ENCODE data around the gene DCAF8. TPM values are rescaled to one million over a fixed set of nuclear protein-coding genes. Genes with fewer than 3 reads are reported as not detected.

The DCAF8 gene
- total and polyA plus RNA-seq, 2 experiments from 2014 or later, result 79.7 to 80.4 TPM

GRCh38 chr1:160166166-160166868, 96.0 kb downstream of the DCAF8 start:
- Histone ChIP-seq H3K27ac (no peak overlapping the region), H3K4me3 (no peak overlapping the region), H3K9ac (no peak overlapping the region), H3K4me2 (ENCODE audit: unreplicated experiment) (no peak overlapping the region), H4K20me1 (ENCODE audit: insufficient read depth) (no peaks in the 10 kb centered on the region), H3F3A (ENCODE audit: insufficient read depth) (no peaks in the 10 kb centered on the region), H3K9me3 (ENCODE audit: low read depth) (no peaks in the 10 kb centered on the region), H2AFZ (no peak overlapping the region), H3K9me2 (ENCODE audit: insufficient read depth) (no peaks in the 10 kb centered on the region), H3K36me3 (ENCODE audit: low read depth) (no peaks in the 10 kb centered on the region), H3K79me2 (ENCODE audit: insufficient read depth) (no peaks in the 10 kb centered on the region), H3K27me3 (replicated peaks; ENCODE audit: insufficient read depth) (no peaks in the 10 kb centered on the region), H3K4me1 (ENCODE audit: insufficient read depth) (0 out of 2 replicates have a peak, but pooled peaks cover 3% of the 10 kb centered on the region)
- in situ Hi-C loops (cut with MboI), result no loop called here
- no peak for DNase-seq
- no peak for TF ChIP-seq EZH2 (IDR thresholded peaks at IDR 0.05; ENCODE audit: insufficient read depth, poor library complexity, severe bottlenecking)
- TF ChIP-seq EZH2phosphoT487 (IDR thresholded peaks at IDR 0.05; ENCODE audit: insufficient read depth, low read depth), result no peak
- WGBS, 2 experiments (ENCODE audit: low coverage in 1 of 2, low lambda C conversion rate in 2 of 2, missing lambda C conversion rate in 2 of 2), result 73 to 76% methylated on average over 12 of the region's 12 CpGs

Other genes starting within 250 kb of the DCAF8 start
- gene PIGM, start 230.6 kb downstream of the DCAF8 start, total RNA-seq (2014; rRNA removed; shearing (Covaris generic)), result 4.8 and 5.5 TPM in 2 replicates
- 5.4 and 5.7 TPM in 2 replicates for gene PIGM, start 230.6 kb downstream of the DCAF8 start, polyA plus RNA-seq (2016; fragmentation: Nextera tagmentation; extraction: Ambion mirVana)
- gene KCNJ10, start 192.4 kb downstream of the DCAF8 start, total RNA-seq (2014; rRNA removed; shearing (Covaris generic)), result not detected in 2 replicates
- not detected in 2 replicates for gene KCNJ10, start 192.4 kb downstream of the DCAF8 start, polyA plus RNA-seq (2016; fragmentation: Nextera tagmentation; extraction: Ambion mirVana)
- gene KCNJ9, start 181.0 kb downstream of the DCAF8 start, total RNA-seq (2014; rRNA removed; shearing (Covaris generic)), result 0.13 TPM in 1 of 2 replicates, not detected in the other
- gene KCNJ9, start 181.0 kb downstream of the DCAF8 start, polyA plus RNA-seq (2016; fragmentation: Nextera tagmentation; extraction: Ambion mirVana), result not detected in 2 replicates
- 43.3 and 52.2 TPM in 2 replicates for gene IGSF8, start 163.9 kb downstream of the DCAF8 start, total RNA-seq (2014; rRNA removed; shearing (Covaris generic))
- 32.9 and 34.6 TPM in 2 replicates for gene IGSF8, start 163.9 kb downstream of the DCAF8 start, polyA plus RNA-seq (2016; fragmentation: Nextera tagmentation; extraction: Ambion mirVana)
- gene ATP1A2, start 146.8 kb downstream of the DCAF8 start, total RNA-seq (2014; rRNA removed; shearing (Covaris generic)), result 0.11 and 0.13 TPM in 2 replicates
- gene ATP1A2, start 146.8 kb downstream of the DCAF8 start, polyA plus RNA-seq (2016; fragmentation: Nextera tagmentation; extraction: Ambion mirVana), result 0.14 and 0.30 TPM in 2 replicates
- gene ATP1A4, start 110.9 kb downstream of the DCAF8 start, total RNA-seq (2014; rRNA removed; shearing (Covaris generic)), result not detected in 2 replicates
- gene ATP1A4, start 110.9 kb downstream of the DCAF8 start, polyA plus RNA-seq (2016; fragmentation: Nextera tagmentation; extraction: Ambion mirVana), result not detected in 2 replicates
- gene CASQ1, start 72.0 kb downstream of the DCAF8 start, total RNA-seq (2014; rRNA removed; shearing (Covaris generic)), result 0.11 and 0.51 TPM in 2 replicates
- 0.10 TPM in 1 of 2 replicates, not detected in the other for gene CASQ1, start 72.0 kb downstream of the DCAF8 start, polyA plus RNA-seq (2016; fragmentation: Nextera tagmentation; extraction: Ambion mirVana)
- gene PEA15, start 57.2 kb downstream of the DCAF8 start, total RNA-seq (2014; rRNA removed; shearing (Covaris generic)), result 368 and 415 TPM in 2 replicates
- gene PEA15, start 57.2 kb downstream of the DCAF8 start, polyA plus RNA-seq (2016; fragmentation: Nextera tagmentation; extraction: Ambion mirVana), result 638 and 651 TPM in 2 replicates
- gene PEX19, start 22.6 kb upstream of the DCAF8 start, total RNA-seq (2014; rRNA removed; shearing (Covaris generic)), result 48.4 and 52.4 TPM in 2 replicates
- gene PEX19, start 22.6 kb upstream of the DCAF8 start, polyA plus RNA-seq (2016; fragmentation: Nextera tagmentation; extraction: Ambion mirVana), result 38.9 and 43.9 TPM in 2 replicates
- 212 and 214 TPM in 2 replicates for gene COPA, start 80.7 kb upstream of the DCAF8 start, total RNA-seq (2014; rRNA removed; shearing (Covaris generic))
- gene COPA, start 80.7 kb upstream of the DCAF8 start, polyA plus RNA-seq (2016; fragmentation: Nextera tagmentation; extraction: Ambion mirVana), result 194 and 200 TPM in 2 replicates
- 104 and 110 TPM in 2 replicates for gene NCSTN, start 80.8 kb upstream of the DCAF8 start, total RNA-seq (2014; rRNA removed; shearing (Covaris generic))
- 138 and 147 TPM in 2 replicates for gene NCSTN, start 80.8 kb upstream of the DCAF8 start, polyA plus RNA-seq (2016; fragmentation: Nextera tagmentation; extraction: Ambion mirVana)
- gene NHLH1, start 104.5 kb upstream of the DCAF8 start, total RNA-seq (2014; rRNA removed; shearing (Covaris generic)), result not detected in 2 replicates
- gene NHLH1, start 104.5 kb upstream of the DCAF8 start, polyA plus RNA-seq (2016; fragmentation: Nextera tagmentation; extraction: Ambion mirVana), result 0.16 and 0.31 TPM in 2 replicates
- gene VANGL2, start 138.0 kb upstream of the DCAF8 start, total RNA-seq (2014; rRNA removed; shearing (Covaris generic)), result not detected in 2 replicates
- gene VANGL2, start 138.0 kb upstream of the DCAF8 start, polyA plus RNA-seq (2016; fragmentation: Nextera tagmentation; extraction: Ambion mirVana), result not detected in 2 replicates

Data from GM23248 (cell line).